HepG2 (cell line): ENCODE measurements around the gene PEPD. TPM values are rescaled to one million over a fixed set of nuclear protein-coding genes. Genes with fewer than 3 reads are reported as not detected.

Experiments
- AHR ChIP-seq: IDR thresholded peaks from 2 replicates; pipeline ENCODE4 v1.6.1; 2018; ENCODE audit warnings: missing genetic modification reagents, missing compliant biosample characterization
- AKAP8 ChIP-seq: sonication (generic); formaldehyde crosslinking; IDR thresholded peaks from 2 replicates; pipeline ENCODE4 v1.5.1; 2020; ENCODE audit warnings: mild to moderate bottlenecking, missing genetic modification reagents
- ARID5B ChIP-seq: IDR thresholded peaks from 2 replicates; pipeline ENCODE4 v1.4.0; 2020; ENCODE audit warnings: mild to moderate bottlenecking, missing genetic modification reagents
- ELF1 ChIP-seq: sonication (generic); formaldehyde crosslinking; IDR thresholded peaks from 2 replicates; pipeline ENCODE4 v1.4.0; 2020; ENCODE audit warnings: missing genetic modification reagents
- FOXA3 ChIP-seq: IDR thresholded peaks from 2 replicates; pipeline ENCODE4 v1.6.1; 2016; ENCODE audit warnings: missing genetic modification reagents, missing compliant biosample characterization
- FUBP1 ChIP-seq: sonication (generic); formaldehyde crosslinking; IDR thresholded peaks from 2 replicates; pipeline ENCODE4 v1.5.1; 2020; ENCODE audit warnings: missing genetic modification reagents, mild to moderate bottlenecking, borderline replicate concordance
- HNF1A ChIP-seq, 2 experiments: sonication (generic) in 1 of 2; formaldehyde crosslinking in 1 of 2; IDR thresholded peaks; 2 replicates each; pipeline versions ENCODE4 v1.4.0 to v1.6.1; 2016 to 2020; ENCODE audit warnings: borderline replicate concordance in 1 of 2, low read depth in 1 of 2, mild to moderate bottlenecking in 1 of 2, missing genetic modification reagents in 1 of 2
- HNRNPL ChIP-seq: fragments of 200-400 bp; formaldehyde crosslinking; IDR thresholded peaks from 2 replicates; pipeline ENCODE4 v1.6.1; 2017; ENCODE audit warnings: mild to moderate bottlenecking, low read depth, low read length
- KLF16 ChIP-seq, 2 experiments: sonication (generic) in 1 of 2; formaldehyde crosslinking in 1 of 2; IDR thresholded peaks; 2 replicates each; pipeline versions ENCODE4 v1.6.1 to v1.8.0; 2016 to 2023; ENCODE audit warnings: missing genetic modification reagents in 2 of 2, missing compliant biosample characterization in 1 of 2
- MBNL3 ChIP-seq: fragments of 250-450 bp; sonication (Bioruptor Pico); conservative IDR thresholded peaks from 2 replicates; pipeline ENCODE4 v1.8.0; 2022; ENCODE audit warnings: mild to moderate bottlenecking, inconsistent platforms
- PAF1 ChIP-seq: IDR thresholded peaks from 2 replicates; pipeline ENCODE4 v1.6.1; 2016; ENCODE audit warnings: missing genetic modification reagents, missing compliant biosample characterization
- YEATS2 ChIP-seq: sonication (generic); formaldehyde crosslinking; IDR thresholded peaks from 2 replicates; pipeline ENCODE4 v1.4.0; 2020; ENCODE audit warnings: missing genetic modification reagents, borderline replicate concordance
- ZFP62 ChIP-seq: sonication (generic); formaldehyde crosslinking; IDR thresholded peaks from 2 replicates; pipeline ENCODE4 v1.4.0; 2020; ENCODE audit warnings: missing genetic modification reagents
- ZFYVE20 ChIP-seq: sonication (generic); formaldehyde crosslinking; IDR thresholded peaks from 2 replicates; pipeline ENCODE4 v1.8.0; 2023; ENCODE audit warnings: low read depth, mild to moderate bottlenecking, moderate library complexity, missing genetic modification reagents, borderline replicate concordance
- ZNF207 ChIP-seq: fragments of 450-650 bp; IDR thresholded peaks from 2 replicates; pipeline ENCODE4 v1.6.1; 2016; ENCODE audit warnings: antibody characterized with exemption, borderline replicate concordance
- ZNF34 ChIP-seq: sonication (generic); formaldehyde crosslinking; IDR thresholded peaks from 2 replicates; pipeline ENCODE4 v1.4.0; 2020; ENCODE audit warnings: mild to moderate bottlenecking, missing genetic modification reagents, borderline replicate concordance
- ZNF530 ChIP-seq: sonication (generic); formaldehyde crosslinking; IDR thresholded peaks from 2 replicates; pipeline ENCODE4 v1.5.0; 2020; ENCODE audit warnings: low read depth, mild to moderate bottlenecking, missing genetic modification reagents
- ZNF709 ChIP-seq: sonication (generic); formaldehyde crosslinking; IDR thresholded peaks from 2 replicates; pipeline ENCODE4 v1.5.0; 2020; ENCODE audit warnings: mild to moderate bottlenecking, missing genetic modification reagents
- polyA plus RNA-seq, 8 experiments: library from polyadenylated mRNA; depleted of rRNA in 3 of 8; stranded (reverse) in 7 of 8; unstranded in 1 of 8; fragments of >200 nt; fragmentation: Illumina TruSeq in 4 of 8; extraction: Trizol in 4 of 8; gene quantifications; 2 replicates each; pipeline versions ENCODE4 v1.2.1 to v1.2.3, GENCODE V29; 2011 to 2016; ENCODE audit warnings: low read depth in 4 of 8, missing spikeins in 1 of 8, mixed read lengths in 1 of 8; ENCODE audit not compliant: insufficient read depth in 1 of 8
- total RNA-seq, 5 experiments: library from RNA; depleted of rRNA; stranded (reverse); fragments of >200 nt; fragmentation: Illumina TruSeq; extraction: Trizol; gene quantifications; 2 replicates each; pipeline ENCODE4 v1.2.3, GENCODE V29; 2016; ENCODE audit warnings: low read depth in 1 of 5

Gene PEPD
- total and polyA plus RNA-seq, 2 of the 13 experiments (the other 11 are each of a cell fraction or from before 2014, with no cell fraction given), result 60.7 to 75.1 TPM

GRCh38 chr19:33403221-33403972 is 118.2 kb downstream of the PEPD start (continued):
- TF ChIP-seq HNF1A (IDR thresholded peaks at IDR 0.05; ENCODE audit: low read depth) (0 out of 2 replicates have a peak, but pooled peaks have one; percentile 59), HNF1A (CRISPR knock-in tag; IDR thresholded peaks at IDR 0.05; ENCODE audit: borderline replicate concordance) (peak; percentile 83), ZNF530 (CRISPR knock-in tag) (no peak), ZNF207 (no peak), MBNL3 (CRISPR knock-in tag) (no peak), ZFP62 (no peak), ZNF709 (CRISPR knock-in tag) (peak; percentile 99), ELF1 (peak; percentile 16), YEATS2 (peak; percentile 74; the same call in 1 of the 2 replicates), ZFYVE20 (CRISPR knock-in tag) (peak; percentile 95; the same call in 1 of the 2 replicates), KLF16 (CRISPR knock-in tag; IDR thresholded peaks at IDR 0.05) (peak; percentile 80 to 99; a peak in 3 of 4 replicates), AHR (no peak), FUBP1 (CRISPR knock-in tag) (no peak), PAF1 (CRISPR knock-in tag) (no peak), FOXA3 (CRISPR knock-in tag) (peak; percentile 94), ARID5B (CRISPR knock-in tag) (peak; percentile 85; the same call in 1 of the 2 replicates), ZNF34 (CRISPR knock-in tag) (no peak), HNRNPL (0 out of 2 replicates have a peak, but pooled peaks have one; percentile 80), AKAP8 (peak; percentile 31; the same call in 1 of the 2 replicates)
